NCI-H146 (cell line): Measurements from ENCODE around the gene KNDC1.
"Not testable (repeated sequence)": the region's sequence is repeated elsewhere in the genome, so short reads cannot be mapped to it uniquely, and the experiment has no call there.

ENCODE experiments used
- DNase-seq: peaks from one replicate; lab custom pipeline; 2025; lab: John Stamatoyannopoulos, UW

Gene KNDC1

DNA sequence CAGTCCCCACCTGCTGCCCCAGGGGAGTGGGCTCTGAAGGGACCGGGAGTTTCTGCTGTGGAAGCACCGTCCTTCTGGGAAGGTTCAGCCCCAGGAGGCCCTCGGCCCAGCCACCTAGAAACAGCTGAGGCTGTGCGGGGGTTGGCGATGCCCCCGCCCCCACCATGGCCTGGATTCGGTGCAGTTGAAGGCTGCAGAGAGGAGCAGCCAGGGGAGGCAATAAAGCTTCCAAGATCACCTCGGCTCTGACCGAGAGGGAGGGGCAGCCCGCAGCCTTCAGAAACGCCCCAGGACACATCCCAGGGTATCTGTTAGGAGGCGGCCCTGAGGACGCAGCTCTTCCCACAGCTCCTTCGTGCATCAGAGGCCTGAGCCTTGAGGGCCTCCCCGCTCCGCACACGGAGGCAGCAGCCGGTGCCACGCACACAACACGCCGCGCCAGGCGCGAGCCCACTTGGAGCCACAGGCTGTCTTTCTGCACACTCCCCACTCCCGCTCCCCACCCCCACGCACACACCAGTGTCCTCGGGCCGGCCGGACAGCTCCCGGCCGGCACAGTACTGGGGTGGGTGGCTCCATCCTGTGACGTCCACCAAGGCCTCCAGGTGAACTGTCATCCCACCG is 1.6 kb downstream of the KNDC1 start:
- DNase-seq, result no peak

DNA sequence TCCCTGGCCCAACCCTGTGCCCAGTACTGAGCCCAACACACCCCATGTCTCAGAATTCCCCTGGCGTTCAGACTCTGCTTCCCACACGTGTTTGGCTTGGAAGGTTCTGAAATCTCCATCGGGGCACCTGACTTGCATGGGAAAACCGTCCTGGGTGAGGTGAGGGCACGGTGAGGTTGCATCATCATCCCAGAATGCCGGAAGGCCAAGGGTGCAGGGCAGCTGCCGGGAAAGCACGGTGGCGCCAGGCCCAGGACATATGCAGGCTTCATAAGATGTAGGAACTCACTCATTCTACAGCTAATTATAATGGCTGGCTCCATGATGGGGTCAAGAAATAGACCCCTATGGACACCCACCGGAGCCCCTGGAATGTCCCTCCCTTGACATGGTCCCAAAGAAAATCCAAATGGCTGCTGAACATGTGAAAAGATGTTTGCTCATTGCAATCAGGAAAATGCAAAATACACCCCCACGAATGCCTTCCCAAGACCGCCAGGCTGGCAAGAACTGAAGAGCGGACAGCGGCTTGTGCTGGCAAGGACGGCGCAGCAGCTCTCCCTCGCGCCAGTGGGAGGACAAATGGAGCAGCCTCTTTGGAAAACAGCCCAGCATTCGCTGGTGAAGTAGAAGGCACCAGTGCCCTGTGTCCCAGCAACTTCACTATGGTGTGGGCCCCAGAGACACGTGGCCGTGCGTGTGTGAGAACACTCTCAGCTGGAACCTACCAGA is 2.3 kb downstream of the KNDC1 start:
- no peak for DNase-seq

DNA sequence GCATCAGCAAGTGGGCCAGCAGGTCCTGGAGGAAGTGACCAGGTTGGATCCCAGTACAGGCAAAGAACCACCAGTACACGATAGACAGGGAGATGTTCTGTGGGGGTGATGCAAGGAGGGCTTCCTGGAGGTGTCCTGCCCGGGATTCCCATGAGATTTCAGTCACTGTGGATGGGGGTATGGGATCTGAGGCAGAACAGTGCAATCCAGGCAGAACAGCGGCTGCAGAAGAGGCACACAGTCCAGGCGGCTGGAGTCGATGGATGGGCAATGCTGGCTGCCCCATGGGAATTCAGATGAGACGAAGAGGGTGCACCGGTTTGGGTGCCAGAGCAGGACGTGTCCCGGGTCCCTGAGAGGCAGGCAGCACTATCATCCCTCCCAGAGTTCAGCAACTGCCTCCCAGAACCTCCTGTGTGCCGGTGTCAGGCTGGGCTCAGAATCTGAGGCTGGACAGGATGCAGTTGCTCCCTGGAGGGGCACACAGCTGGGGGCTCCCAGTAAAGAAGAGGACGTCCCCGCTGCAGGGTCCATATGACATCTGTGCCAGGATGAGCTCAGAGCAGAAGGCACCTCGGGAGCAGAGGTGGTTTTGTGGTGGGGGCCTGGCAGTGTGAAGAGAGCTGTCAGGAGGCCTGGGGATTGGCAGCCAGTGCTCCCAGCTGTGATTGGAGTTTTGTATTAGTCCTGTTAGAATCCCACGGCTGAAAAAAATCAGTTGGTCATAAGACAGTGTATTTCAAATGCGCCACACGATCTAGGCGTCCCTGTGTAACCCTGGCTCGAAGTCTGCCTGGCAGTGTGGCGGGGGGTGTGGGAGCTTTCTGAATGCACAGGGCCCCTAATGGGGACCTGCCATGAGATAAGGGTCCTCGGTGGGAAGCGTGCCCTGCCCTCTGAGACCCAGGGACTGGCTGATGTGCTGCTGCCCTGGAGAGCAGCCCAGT is 3.2 kb downstream of the KNDC1 start:
- no peak for DNase-seq

DNA sequence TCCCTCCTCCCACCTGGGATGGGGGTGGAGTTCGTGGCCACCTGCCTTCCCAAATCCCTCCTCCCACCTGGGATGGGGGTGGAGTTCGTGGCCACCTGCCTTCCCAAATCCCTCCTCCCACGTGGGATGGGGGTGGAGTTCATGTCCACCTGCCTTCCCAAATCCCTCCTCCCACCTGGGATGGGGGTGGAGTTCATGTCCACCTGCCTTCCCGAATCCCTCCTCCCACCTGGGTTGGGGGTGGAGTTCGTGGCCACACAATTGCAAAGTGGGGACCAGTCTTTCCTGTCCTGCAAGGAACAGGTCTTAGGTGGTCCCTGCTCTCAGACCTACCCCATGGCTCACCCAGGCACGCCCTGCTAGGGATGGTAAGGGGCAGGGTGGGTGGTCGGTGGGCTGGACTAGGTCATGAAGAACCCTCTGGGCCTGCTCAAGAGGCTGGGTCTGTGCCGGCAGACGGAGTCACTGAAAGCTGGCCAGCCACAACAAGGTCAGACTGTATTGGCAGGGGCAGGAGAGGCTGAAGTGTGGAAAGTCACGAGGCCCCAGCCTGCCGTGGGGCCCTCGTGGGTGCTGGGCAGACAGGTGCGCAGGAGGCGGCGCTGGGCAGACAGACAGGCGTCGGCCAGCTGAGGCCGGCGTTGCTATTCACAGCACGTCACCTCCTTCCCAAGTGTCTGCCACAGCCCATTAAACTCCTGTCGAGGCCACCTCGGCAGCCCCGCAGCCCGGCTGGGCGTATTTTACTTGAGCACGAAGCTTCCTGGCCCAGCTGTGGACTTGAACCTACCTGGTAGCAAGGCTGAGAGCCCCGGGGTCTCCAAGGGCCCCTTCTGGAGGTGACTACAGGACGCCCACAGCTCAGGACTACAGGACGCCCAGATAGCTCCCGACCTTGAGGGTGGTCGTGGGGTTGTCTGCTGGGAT is 4.1 kb downstream of the KNDC1 start:
- no peak for DNase-seq

DNA sequence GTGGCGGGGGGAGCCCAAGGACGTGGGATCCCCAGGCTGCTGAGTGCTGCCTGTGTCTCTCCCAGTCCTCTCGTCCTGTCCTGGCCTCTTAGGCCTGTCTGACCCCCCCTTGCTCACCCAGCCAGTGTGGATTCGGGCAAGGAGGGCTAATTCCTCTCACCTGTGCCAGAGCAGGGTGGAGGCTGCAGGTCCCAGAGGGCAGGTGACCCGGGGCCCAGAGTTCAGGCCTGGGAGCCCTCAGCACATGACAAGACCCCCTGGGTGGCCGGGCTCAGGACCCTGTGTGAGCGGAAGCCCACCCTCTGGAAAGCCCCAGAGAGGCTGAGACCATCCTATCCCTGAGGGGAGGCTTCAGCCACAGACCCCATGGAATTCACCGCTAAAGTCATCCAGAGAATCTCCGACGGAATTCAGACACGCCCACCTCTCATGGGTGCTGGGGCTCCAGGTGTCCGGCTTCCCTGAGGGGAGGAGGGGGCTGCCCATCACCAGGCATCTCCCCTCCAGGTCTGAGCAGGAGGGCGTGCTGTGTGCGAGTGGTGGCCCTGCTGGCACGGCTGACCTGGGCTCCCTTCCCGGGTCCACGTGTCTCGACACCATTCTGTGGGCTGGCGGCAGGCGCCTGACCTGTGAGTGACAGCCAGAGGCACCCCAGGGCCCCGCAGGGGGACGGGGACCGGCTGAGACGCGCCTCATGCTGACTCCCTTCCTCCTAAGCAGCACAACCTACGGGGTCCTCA is 5.0 kb downstream of the KNDC1 start:
- no peak for DNase-seq

DNA sequence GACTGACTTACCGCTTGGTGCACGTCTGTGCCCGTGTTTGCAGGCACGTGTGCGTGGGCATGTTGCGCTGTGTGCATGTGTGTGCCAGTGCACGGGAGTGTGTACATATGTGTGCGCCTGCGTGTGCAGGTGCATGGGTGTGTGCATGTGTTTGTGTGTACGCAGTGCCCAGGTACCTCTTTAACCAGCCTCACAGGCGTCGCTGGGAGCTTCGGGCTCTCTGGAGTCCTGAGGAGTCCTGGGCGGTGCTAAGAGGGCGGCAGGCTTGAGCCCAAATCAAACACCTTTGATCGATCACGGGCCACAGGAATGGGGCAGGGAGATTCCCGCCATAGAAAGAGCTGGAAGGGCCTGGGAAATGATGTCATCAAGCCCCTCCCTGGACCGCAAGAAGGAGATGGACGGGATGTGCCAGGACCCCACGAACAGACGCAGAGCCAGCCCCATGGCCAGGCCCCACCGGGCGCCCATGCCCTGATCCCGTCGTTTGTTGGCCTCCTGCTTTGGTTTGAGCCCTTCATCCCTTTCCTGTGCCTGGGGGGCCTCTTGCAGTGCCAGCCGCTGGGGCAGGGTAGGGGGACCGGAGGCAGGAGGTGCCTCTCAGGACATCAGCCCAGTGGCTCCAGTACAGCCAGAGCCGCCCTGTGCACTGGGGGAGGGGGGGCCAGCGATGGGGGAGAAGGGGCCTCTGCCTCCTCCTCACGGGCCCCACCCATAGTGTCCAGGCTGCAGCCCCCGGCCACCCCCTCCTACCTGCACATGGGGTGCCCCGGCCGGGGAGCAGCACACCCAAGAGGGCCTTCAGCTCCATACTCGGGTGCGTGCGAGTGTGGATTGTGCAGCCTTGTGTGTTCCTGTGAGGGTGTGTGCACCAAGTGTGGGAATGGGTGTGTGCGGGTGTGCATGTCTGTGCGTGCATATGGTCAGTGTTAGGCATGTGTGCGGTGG is 5.8 kb downstream of the KNDC1 start:
- no peak for DNase-seq

DNA sequence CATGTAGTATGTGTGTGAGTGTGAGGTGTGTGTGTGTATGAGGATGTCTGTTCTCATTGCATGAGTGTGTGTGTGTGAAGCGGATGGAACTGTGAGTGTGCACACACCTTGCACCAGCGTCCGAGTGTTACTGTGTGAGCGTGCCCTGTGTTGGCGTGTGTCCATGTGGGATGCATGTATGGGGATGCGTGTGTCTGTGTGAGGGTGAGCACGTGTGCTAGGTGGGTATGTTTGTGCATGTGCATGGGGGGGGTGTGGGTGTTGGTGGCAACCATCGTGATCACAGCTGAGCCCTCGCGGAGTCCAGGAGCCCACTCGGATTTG is 6.4 kb downstream of the KNDC1 start:
- no peak for DNase-seq

DNA sequence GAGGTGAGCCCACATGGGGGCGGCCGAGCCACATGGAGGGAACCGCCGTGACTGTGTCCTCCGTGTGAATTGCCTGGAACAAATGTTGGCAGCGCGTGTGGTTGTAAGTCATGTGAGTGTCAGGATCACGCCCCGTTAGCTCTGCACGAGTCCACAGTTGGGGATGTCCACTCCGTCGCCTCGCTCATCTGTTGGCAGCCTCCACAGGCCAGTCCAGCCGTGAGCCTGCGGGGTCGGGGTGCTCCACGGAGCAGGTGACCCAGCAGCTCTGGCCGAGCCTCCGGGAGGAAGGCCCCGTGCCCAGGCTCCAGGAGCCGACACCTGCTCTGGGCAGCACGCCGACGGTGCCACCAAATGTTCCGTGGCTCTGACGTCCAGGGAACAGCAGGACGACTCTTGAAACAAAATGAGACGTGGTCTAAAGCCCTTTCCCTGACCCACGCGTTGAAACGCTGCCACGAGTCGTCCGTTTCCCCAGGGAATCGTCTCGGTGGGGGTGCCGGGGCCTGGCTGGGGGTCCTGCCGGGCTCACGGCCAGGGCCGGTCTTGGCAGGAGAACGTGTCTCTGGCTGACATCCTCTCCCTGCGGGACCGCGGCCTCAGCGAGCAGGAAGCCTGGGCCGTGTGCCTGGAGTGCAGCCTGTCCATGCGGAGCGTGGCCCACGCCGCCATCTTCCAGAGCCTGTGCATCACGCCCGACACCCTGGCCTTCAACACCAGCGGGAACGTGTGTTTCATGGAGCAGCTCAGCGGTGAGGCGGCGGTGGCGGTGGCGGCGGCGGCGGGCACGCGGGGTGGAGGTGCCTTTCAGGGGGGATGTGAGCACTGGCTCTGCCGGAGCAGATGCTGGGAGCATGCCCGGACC is 7.0 kb downstream of the KNDC1 start:
- no peak for DNase-seq

DNA sequence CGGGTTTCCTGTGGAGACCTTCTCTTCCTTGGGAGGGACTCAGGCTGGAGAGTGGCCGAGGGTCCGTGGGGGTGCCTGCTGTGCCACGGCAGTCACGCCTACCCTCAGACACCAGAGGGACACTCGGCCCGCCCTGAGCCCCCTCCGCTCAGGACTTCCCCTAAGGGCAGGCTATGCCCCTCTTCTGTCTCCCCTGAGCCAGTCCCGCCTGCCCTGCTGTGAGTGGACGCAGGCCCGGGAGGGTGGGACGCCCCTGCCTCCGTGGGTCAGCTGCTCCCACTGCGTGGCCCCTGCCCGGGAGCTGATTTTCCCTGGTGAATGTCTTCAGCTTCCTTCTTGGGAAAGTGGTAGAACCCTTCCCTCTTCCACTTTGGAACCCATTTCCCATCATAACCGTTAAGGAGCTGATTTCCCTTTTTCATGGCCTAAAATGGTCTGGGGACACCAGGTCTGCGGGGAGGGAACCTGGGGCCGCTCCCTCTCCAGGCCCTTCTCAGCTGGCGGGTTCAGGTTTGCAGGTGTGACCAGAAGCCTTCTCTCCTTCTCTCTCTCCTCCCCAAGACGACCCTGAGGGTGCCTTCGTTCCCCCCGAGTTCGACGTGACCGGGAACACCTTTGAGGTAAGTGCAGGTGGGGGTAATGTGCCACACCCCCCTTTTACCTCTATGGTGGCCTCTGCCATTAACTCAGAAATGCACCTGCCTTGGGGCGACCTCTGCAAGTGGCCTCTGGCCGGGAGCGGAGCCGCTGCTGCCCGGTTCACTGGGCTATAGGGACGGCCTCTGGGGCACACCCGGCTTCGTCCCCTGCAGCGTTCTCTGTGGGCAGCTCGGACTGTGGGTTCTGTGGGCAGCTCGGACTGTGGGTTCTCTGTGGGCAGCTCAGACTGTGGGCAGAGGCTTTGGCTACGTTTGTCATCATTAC is 7.9 kb downstream of the KNDC1 start:
- no peak for DNase-seq

DNA sequence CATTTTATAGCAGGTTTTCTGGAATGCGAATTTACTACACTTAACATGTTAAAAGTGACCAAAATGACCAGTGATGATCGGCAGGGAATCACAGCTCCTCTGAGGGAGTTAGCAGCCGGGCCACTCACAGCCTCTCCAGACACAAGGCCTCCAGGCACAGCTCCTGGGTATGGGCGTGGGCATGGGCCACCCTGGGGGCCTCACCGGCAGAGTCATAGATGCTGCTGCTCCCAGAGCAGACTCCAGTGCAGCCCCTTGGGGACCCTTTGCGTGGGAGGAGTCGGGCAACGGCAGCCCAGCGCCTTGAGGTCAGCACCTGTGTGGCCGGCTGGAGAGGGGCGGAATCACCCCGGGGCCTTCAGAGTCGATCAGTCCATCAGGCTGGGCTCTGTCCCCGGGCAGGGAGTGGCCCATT is 8.6 kb downstream of the KNDC1 start:
- no peak for DNase-seq

DNA sequence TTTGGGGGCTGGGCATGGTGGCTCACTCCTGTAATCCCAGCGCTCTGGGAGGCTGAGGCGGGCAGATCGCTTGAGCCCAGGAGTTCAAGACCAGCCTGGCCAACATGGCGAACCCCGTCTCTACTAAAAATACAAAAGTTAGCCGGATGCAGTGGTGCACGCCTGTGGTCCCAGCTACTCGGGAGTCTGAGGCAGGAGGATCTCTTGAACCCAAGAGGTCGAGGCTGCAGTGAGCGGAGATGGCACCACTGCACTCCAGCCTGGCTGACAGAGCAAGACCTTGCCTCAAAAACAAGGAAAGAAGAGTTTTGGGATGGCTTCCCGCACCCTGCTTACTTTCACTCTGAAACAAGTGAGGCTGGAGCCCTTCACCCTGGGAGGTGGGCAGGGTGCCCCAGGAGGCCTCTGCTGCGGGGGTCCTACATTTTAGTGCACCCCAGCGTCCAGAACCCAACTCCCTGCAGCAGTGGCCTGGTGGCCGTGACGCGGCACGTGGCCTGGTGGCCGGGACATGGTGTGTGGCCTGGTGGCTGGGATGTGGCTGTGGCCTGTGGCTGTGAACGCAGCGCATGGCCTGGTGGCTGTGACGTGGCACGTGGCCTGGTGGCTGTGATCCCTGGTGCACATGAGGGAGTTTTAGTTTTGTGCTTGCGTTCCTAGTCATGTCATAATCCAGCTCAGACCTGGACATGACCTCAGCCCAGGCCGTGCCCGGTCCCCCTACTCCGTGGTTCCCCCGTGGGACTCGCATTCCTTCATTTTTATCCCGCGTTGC is 9.3 kb downstream of the KNDC1 start:
- DNase-seq, result no peak

DNA sequence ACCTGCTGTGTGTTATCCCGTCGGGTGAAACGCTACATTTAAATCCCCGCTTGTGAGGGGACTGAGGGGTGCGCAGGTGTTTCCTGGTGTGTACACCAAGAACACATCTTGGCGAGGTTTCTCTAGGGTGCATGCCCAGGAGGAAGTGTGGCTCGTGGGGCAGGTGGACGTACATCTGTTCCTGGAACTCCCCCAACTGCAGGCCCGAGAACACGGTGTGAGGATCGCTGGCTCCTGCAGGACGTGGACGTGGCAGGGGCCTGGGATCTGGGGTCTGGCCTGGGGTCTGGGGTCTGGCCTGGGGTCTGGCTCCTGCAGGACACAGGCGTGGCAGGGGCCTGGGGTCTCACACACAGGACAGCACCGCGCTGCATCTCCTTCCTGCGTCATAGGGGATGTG is 10.1 kb downstream of the KNDC1 start:
- no peak for DNase-seq

DNA sequence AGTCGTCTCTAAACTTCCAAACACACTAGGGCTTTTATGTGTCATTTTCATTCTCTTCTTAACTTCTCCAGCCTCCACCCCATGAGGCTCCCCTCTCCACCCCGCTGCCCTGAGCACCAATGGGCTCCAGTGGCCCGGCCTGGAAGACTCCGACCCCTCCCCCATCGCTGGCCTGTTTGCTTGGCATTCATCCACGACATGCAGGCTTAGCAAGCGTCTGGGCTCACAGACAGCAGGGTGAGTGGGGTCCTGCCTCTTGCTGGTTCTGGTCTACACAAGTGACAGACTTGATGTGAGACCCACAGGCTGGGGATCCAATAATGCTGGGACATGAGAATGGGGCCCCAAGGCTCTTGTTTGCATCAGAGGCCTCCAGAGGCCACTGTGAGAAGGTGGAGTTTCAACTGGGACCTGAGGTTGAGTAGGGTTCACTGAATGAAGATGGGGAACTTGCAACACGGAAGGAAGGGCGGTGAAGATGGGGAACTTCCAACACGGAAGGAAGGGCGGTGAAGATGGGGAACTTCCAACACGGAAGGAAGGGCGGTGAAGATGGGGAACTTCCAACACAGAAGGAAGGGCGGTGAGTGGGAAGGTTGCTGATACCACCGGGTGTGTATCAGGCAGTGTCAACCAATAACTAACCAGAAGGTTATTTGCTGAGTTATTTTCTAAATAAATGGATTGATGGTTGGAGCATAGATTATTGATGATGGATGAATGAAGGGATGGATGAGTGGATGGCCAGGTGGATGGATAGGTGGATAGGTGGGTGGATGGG is 14.0 kb downstream of the KNDC1 start:
- DNase-seq, result no peak

DNA sequence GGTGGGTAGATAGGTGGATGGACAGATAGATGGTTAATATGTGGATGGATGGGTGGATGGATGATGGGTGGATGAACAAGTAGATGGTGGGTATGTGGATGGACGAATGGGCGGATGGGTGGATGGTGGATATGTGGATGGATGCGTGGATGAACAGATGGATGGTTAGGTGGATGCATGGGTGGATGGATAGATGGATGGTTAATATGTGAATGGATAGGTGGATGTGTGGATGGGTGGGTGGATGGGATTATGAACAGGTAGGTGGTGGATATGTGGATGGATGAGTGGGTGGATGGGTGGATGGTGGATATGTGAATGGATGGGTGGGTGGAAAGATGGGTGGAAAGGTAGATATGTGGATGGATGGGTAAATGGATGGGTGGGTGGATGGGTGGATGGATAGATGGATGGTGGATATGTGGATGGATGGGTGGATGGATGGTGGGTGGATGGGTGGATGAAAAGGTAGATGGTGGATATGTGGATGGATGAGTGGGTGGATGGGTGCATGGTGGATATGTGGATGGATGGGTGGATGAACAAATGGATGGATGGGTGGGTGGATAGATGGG is 14.8 kb downstream of the KNDC1 start:
- DNase-seq, result no peak

DNA sequence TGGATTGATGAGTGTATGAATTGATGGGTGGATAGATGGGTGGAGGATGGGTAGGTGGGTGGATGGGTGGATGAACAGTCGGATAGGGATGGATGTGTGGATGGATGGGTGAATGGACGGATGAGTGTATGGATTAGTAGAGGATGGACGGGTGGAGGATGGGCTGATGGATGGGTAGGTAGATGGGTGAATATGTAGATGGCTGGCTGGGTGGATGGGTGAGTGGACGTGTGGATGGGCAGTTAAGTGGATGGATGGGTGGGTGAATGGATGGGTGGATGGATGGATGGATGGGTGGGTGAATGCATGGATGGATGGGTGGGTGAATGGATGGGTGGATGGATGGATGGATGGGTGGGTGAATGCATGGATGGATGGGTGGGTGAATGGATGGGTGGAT is 15.6 kb downstream of the KNDC1 start:
- DNase-seq, result not testable (repeated sequence)

DNA sequence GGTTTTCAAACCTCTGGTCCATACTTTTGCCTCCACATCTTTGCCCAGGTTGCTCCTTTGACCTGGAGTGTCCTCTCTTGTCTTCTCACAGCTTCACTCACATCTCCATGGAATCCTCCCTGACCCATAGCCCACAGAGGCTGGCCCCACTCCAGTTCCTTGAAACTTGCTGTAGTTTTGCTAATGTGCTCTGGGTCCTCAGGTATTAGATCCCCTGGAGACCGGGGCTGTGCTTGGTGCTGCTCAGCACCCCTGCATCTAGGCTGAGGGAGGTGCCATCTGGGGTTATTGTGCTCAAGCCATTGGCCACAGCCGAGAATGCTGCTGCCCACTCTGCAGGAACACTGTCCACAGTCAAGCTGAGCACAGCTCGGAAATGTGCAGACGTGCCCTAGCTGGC is 16.5 kb downstream of the KNDC1 start:
- DNase-seq, result no peak
